Heart right ventricle (tissue), 16 donors: ENCODE data around the gene GRM5. TPM values are rescaled to one million over a fixed set of nuclear protein-coding genes. Genes with fewer than 3 reads are reported as not detected.
"Not testable (repeated sequence)": the region's sequence is repeated elsewhere in the genome, so short reads cannot be mapped to it uniquely, and the experiment has no call there.

Source experiments
- ATAC-seq, 8 donors: fragments of 200-7000 bp; cut with Tn5 transposase; one replicate each; pipeline ENCODE4 v1.9.1; 2020; ENCODE audit warnings: mild to moderate bottlenecking in 8 of 8, moderate library complexity in 8 of 8, moderate number of reproducible peaks in 1 of 8
- DNase-seq, 2 donors: peaks; one replicate each; pipeline ENCODE4 v3.0.0-alpha.2; 2020
- H3K27ac ChIP-seq, 10 donors: fragments of 200-600 bp; sonication (generic) in 2 of 10; one replicate each; pipeline versions ENCODE4 v1.5.0 to v1.8.0; 2020 to 2022; ENCODE audit warnings: mild to moderate bottlenecking in 3 of 10
- H3K27me3 ChIP-seq, 7 donors: fragments of 200-600 bp; one replicate each; pipeline ENCODE4 v1.8.0; 2021 to 2022; ENCODE audit warnings: mild to moderate bottlenecking in 2 of 7
- H3K36me3 ChIP-seq, 9 donors: fragments of 200-600 bp; sonication (generic) in 1 of 9; one replicate each; pipeline versions ENCODE4 v1.5.0 to v1.8.0; 2020 to 2022; ENCODE audit warnings: mild to moderate bottlenecking in 2 of 9
- H3K4me1 ChIP-seq, 9 donors: fragments of 200-600 bp; sonication (generic) in 1 of 9; one replicate each; pipeline versions ENCODE4 v1.5.0 to v1.8.0; 2020 to 2022; ENCODE audit warnings: mild to moderate bottlenecking in 4 of 9
- H3K4me3 ChIP-seq, 10 donors: fragments of 200-600 bp; sonication (generic) in 2 of 10; one replicate each; pipeline versions ENCODE4 v1.5.0 to v1.8.0; 2020 to 2022; ENCODE audit warnings: mild to moderate bottlenecking in 7 of 10, moderate library complexity in 2 of 10
- H3K9me3 ChIP-seq, 11 donors: fragments of 200-600 bp in 10 of 11; sonication (generic) in 2 of 11; one replicate each; pipeline versions ENCODE4 v1.5.0 to v1.8.0; 2013 to 2022; ENCODE audit warnings: mild to moderate bottlenecking in 2 of 11, control low read depth in 1 of 11, moderate library complexity in 1 of 11
- CTCF ChIP-seq, 9 donors: fragments of 200-600 bp; sonication (generic) in 2 of 9; IDR thresholded peaks; one replicate each; pipeline versions ENCODE4 v1.5.0 to v1.8.0; 2021 to 2022; ENCODE audit warnings: antibody characterized with exemption in 9 of 9, mild to moderate bottlenecking in 5 of 9, moderate library complexity in 1 of 9
- WGBS, 2 donors: extraction: QIAGEN DNeasy Blood & Tissue Kit; methylation state at CpG; one replicate each; pipeline ENCODE4 v1.1.7; 2013; ENCODE audit warnings: inconsistent platforms in 1 of 2; 5-methylcytosine and 5-hydroxymethylcytosine counted together
- intact Hi-C, 10 donors: fragments of 100-400 bp; cut with DNase I; formaldehyde crosslinking; loops; one replicate each; pipeline versions ENCODE4 v1.11.1 to v1.14.2; 2022
- polyA plus RNA-seq, 2 donors: library from polyadenylated mRNA; stranded (reverse); fragments of 200-250 nt; gene quantifications; one replicate each; pipeline ENCODE4 v1.2.3, GENCODE V29; 2013
- total RNA-seq, 10 donors: library from RNA; stranded (reverse); fragmentation: NEBNext Ultra II Directional in 3 of 10; extraction: Animal tissue kit (Norgen Biotek cat#: 25700) in 3 of 10; gene quantifications; one replicate each; pipeline versions ENCODE4 v1.2.1 to v1.2.4, GENCODE V29; 2021 to 2023
- donor health status: Arrhythmogenic right ventricular cardiomyopathy.
- donor health status: ischemic (EF 13 %, LVEDD 7.1; RV severe dilation, severe dysfunction).
- donor health status: healthy with polysubstance abuse.
- donor health status: DM: no; HTN: yes; CAD: no.
- donor health status: DM: no; HTN: no; CAD: no.
- donor health status: ischemic (EF 25% LVEDD 6.9; RV normal size, moderate dysfunction).
- donor health status: ischemic (EF 25% LVEDD 5.7; RV mildly dilated, moderate dysfunction).
- donor health status: healthy.
- donor health status: DM: yes; HTN: yes; CAD: no.
- donor health status: Ischemic cardiomyopathy.
- donor health status: ischemic (EF 35%, LVEDD 5.7; RV mildly dilated, moderate dysfunction).
- donor health status: nonischemic (EF 11% LVEDD 7.7; RV severe dilation, severe dysfunction).
- donor health status: DM: yes; HTN: yes; CAD: no.
- donor health status: PGD.
- donor health status: ischemic (EF 29% LVEDD 5.4; RV normal size, mild dysfunction).
- donor health status: nonischemic (EF 23%, LVEDD 6.1; RV moderate dilation, normal function).

Gene GRM5
- total and polyA plus RNA-seq, 12 donors = 0.01 to 0.09 (median 0.04) TPM; not detected in 8

GRCh38 chr11:89021339-89021738 is 44.4 kb downstream of the GRM5 start:
- no peaks in the 10 kb centered on the region for H3K36me3 ChIP-seq
- H3K27me3 ChIP-seq = no peaks in the 10 kb centered on the region
- no peak for DNase-seq
- TF ChIP-seq CTCF (IDR thresholded peaks at IDR 0.05) = no peak
- peaks cover 0 to 5% (median 0%) of the 10 kb centered on the region in 11 donors for H3K9me3 ChIP-seq
- no peak overlapping the region for H3K4me3 ChIP-seq
- 59 to 72% methylated on average over 2 of the region's 2 CpGs for WGBS, 2 donors
- no peaks in the 10 kb centered on the region for H3K4me1 ChIP-seq
- intact Hi-C loops = no loop called here
- no peak overlapping the region for H3K27ac ChIP-seq
- ATAC-seq = no peak

- H3K27ac ChIP-seq, intact Hi-C loops, H3K4me1 ChIP-seq, H3K9me3 ChIP-seq, H3K4me3 ChIP-seq, ATAC-seq, DNase-seq, H3K27me3 ChIP-seq, H3K36me3 ChIP-seq: not testable (repeated sequence)
These were observed 45.8 kb downstream of the GRM5 start for GRCh38 chr11:89019827-89020547.

- Histone ChIP-seq H3K4me3 (no peak overlapping the region), H3K27me3 (no peaks in the 10 kb centered on the region), H3K36me3 (no peaks in the 10 kb centered on the region), H3K9me3 (no peaks in the 10 kb centered on the region), H3K27ac (no peak overlapping the region), H3K4me1 (no peaks in the 10 kb centered on the region)
- TF ChIP-seq CTCF (IDR thresholded peaks at IDR 0.05) = no peak
- intact Hi-C loops = no loop called here
- DNase-seq = no peak
- no peak for ATAC-seq
These were observed 49.6 kb downstream of the GRM5 start for GRCh38 chr11:89016214-89016613.

GRCh38 chr11:89015614-89016013 is 50.2 kb downstream of the GRM5 start:
- DNase-seq (no peak), ATAC-seq (no peak)
- H3K9me3 ChIP-seq = no peaks in the 10 kb centered on the region
- no peak overlapping the region for H3K27ac ChIP-seq
- no peaks in the 10 kb centered on the region for H3K4me1 ChIP-seq
- H3K4me3 ChIP-seq = no peak overlapping the region
- no peak for TF ChIP-seq CTCF (IDR thresholded peaks at IDR 0.05)
- intact Hi-C loops = no loop called here
- 0 to 46% methylated on average over 1 of the region's 1 CpG for WGBS, 2 donors
- H3K36me3 ChIP-seq = no peaks in the 10 kb centered on the region
- no peaks in the 10 kb centered on the region for H3K27me3 ChIP-seq

- intact Hi-C loops, ATAC-seq: not testable (repeated sequence)
These were observed 64.9 kb downstream of the GRM5 start for GRCh38 chr11:89000852-89001251.

More at GRCh38 chr11:89000852-89001251, 64.9 kb downstream of the GRM5 start:
- H3K4me3 ChIP-seq, DNase-seq, H3K27me3 ChIP-seq, H3K27ac ChIP-seq, H3K36me3 ChIP-seq, H3K9me3 ChIP-seq: not testable (repeated sequence)
- H3K4me1 ChIP-seq = peaks cover 0 to 16% (median 0%) of the 10 kb centered on the region in 9 donors
